ENCODE results near the gene FSTL4. TPM values are rescaled to one million over a fixed set of nuclear protein-coding genes. Genes with fewer than 3 reads are reported as not detected.
"Not testable (repeated sequence)": the region's sequence is repeated elsewhere in the genome, so short reads cannot be mapped to it uniquely, and the experiment has no call there.

Gene FSTL4
- total RNA-seq, 1 experiment from 2014 or later = 1.1 TPM

DNA sequence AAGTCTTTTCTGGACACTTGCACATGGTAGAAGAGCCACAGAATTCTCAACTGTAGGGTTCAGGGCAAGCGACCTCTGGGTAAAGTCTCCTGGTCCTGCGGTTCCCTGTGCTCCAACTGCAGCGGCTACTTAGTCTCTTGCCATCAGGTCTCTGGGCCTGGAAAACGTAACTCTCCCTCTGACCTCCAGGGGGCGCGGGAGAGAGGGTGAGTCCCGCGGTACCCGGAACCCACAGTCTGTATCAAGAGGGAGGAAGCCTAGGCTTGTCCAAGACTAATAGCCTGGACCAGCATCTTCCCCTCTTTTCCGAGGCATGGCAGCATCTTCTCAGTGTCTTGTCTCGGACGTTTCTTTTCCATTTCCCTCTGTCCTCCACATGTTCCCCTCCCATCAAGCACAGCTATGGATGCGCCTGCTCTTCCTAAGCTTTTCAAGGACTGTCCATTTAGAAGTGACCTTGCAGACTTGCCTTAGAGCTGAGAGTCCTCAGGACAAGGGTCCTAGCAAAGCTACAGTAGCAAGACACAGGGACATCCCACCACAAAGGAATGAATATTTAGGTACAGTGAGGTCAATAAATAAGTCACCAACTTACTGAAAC lies 59.3 kb downstream of the FSTL4 start:
- peak; percentile 40 for DNase-seq (ENCODE audit: low spot score)

DNA sequence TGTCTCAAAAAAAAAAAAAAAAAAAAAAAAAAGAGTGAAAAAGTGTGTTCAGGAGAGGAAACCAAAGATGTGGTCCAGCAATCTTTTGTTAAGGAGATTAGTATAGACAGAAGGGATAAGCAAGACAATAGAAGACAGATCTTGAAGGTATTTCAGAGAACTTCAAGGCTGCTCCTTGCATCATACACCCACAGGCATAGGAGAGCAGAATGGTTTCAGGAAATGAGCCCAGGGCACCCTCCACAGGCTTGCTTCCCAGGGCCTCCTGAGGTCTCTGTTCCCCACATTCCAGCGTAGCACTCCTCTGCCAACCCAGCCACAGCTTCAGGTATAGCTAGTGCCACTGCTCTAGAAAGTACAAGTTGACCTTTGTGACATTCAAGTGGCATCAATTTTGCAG lies 65.8 kb downstream of the FSTL4 start:
- no peak for DNase-seq (ENCODE audit: low spot score)

DNA sequence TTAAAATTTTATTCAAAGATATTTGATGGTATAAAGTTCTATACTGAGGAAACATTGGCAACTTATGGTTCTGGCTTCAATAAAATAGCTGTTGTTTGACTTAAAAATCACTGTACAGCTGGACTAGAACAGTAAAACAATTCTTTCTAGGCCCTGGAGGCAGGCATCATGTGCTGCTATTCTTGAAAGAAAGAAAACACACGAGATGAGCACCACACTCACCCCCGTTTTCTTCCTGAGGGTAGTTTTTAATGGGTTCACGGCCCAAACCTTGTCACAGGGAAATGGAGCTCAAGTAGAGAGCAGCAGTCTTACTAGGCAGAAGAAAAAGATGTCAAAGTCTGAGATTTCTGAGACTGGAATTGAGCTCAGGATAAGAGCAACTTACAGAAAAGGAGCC lies 68.0 kb downstream of the FSTL4 start:
- DNase-seq (ENCODE audit: low spot score) = no peak

DNA sequence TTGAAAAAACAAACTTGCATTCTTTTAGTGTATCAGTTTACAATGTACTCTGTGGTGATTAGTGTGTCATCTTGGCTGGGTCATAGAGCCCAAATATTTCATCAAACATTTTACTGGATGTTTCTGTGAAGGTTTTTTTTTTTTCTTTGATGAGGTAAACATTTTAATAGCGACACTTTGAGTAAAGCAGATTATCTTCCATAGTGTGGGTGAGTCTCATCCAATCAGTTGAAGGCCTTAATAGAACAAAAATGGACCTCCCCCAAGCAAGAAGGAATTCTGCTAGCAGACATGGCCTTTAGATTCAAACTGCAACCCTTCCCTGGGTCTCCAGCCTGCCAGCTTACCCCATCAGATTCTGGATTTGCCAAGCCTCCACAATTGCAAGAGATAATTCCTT lies 72.5 kb downstream of the FSTL4 start:
- no peak for DNase-seq (ENCODE audit: low spot score)

DNA sequence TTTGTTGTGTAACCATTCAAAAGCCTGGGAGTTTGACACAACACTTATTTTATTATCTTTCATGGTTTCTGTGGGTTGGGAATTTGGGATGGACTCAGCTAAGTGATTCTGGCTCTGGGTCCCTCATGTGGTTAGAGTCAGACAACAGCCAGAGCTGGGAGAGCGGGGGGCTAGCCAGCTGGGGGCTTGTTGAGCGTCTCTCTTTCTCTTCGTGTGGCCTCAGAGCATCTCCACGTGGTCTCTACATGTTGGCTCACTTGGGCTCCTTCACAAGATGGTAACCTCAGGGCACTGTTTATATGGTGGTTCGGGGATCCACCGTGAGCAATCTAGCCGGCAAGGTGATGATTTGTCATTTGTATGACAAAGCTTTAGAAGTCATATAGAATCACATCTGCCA lies 73.6 kb downstream of the FSTL4 start:
- no peak for DNase-seq (ENCODE audit: low spot score)

DNA sequence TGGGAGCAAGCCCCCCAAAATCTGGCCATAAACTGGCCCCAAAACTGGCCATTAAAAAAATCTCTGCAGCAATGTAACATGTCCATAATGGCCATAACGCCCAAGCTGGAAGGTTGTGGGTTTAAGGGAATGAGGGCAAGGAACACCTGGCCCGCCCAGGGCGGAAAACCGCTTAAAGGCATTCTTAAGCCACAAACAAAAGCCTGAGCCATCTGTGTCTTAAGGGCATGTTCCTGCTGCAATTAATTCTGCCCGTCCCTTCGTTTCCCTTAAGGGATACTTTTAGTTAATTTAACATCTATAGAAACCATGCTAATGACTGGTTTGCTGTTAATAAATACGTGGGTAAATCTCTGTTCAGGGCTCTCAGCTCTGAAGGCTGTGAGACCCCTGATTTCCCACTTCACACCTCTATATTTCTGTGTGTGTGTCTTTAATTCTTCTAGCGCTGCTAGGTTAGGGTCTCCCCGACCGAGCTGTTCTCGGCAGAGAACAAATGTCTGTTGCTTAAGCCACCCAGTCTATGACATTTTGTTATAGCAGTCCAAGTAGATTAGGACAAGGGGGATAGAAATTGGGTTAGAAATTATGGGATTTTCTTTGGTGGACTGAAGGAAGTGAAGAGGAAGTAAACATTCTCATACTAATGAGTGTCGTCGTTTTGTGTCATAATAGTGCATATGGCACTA lies 77.0 kb downstream of the FSTL4 start:
- DNase-seq (ENCODE audit: low spot score) = not testable (repeated sequence)

DNA sequence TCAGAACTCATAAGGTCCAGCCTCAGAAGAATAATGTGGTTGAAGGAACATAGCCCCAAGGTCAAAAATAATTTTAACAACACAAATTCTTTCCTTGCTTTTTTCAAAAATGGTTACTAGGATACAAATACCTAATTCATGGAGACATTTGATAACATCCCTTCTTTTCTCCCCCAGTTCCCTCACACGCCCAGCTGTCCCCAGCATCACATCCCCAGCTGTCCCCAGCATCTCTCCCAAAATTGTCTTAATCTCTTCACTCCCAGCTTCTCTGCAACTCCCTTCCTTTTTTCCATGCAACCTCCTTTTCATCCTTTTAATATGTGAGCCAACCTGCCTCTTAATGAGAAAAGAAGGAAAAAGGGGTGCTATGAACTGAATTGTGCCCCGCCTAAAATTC lies 77.8 kb downstream of the FSTL4 start:
- no peak for DNase-seq (ENCODE audit: low spot score)

DNA sequence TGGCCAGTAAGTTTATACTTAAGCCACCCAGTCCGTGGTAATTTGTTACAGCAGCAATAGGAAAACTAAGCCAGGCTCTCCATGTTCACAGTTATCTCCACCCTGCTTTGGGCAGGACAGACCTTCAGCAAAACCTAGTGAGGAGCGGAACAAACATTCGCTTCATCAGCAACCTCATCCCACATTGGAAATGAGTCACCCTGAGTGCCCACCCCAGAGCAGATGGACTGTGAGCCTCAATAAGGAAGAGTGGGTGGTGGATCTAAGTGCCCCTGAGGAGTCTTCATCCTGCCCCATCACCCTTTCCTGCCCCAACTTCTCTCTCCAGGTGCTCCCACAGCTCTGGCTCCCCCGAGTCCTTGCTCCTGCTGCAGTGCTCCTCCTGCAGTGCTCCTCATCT lies 78.8 kb downstream of the FSTL4 start:
- DNase-seq (ENCODE audit: low spot score) = no peak

DNA sequence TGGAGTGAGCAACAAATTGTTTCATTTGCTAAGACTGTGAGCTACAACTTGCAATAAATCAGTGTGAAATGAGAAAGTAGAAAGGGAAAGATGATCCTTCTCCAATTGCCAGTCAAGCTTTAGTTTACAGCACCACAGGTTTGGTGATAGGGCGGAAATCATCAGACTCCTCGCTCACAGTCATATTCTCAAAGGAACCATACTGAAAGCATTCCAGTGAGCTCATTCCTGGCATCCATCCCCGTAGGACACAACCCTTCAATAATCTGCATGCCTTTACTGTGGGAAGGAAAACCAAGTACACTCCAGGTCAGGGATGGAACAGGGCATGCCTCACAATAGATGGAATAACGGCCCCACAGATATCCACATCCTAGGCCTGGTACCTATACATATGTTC lies 80.7 kb downstream of the FSTL4 start:
- DNase-seq (ENCODE audit: low spot score) = peak; percentile 5

DNA sequence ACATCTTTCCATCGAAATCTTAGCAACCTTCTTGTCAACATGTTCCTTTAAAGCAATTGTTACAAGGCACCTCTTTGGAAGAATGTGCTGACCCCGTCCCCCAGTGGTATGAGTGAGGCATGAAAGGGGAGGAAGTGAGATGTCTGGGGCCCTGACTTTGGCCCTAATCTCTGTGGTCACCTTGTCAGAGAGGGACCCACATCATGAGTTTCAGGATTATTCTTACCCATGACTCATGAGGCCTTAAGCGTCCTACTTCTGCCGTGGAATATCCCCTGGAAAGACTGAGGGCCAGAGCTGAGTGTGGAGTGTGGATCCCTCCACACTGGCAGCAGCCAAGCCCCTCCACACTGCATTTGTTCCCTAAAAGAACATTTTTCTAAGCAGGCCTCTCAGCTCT lies 81.2 kb downstream of the FSTL4 start:
- DNase-seq (ENCODE audit: low spot score) = no peak

DNA sequence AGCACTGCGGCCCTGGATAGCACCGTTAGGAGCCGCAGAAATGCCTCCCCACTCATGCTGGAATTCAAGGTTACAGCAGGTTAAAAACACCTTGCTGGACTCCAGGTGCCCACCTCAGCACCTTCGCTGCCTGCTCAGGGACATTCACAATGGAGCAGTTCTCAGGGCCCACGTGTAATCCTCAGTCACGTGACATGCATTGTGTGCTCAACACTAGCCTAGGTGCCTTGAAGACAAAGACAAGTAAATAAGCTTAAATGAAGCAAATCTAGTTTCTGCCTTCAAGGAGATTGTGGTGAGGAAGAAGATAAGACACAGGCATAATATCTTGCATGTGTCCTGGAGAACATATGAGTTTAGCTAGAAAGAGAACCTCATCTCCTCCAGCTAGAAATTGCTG lies 82.1 kb downstream of the FSTL4 start:
- DNase-seq (ENCODE audit: low spot score) = no peak

DNA sequence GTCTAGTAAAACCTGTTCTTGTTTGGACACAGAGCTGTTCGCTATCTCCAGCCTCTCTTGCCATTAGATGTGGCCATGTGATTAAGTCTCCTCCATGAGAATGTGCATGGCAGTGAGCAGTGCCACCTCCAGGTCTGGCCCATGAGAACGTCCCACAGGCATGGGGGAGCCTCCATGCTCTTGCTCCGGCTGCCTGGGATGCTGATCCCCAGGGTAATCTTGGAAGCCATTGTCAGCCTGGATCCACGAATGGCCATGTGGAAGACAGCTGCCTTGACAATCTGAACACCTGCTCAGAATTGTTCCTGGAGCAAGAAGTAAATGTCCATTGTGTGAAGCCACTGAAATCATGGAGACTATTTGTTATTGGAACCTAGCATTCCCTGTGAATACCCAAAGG lies 83.5 kb downstream of the FSTL4 start:
- DNase-seq (ENCODE audit: low spot score) = no peak

DNA sequence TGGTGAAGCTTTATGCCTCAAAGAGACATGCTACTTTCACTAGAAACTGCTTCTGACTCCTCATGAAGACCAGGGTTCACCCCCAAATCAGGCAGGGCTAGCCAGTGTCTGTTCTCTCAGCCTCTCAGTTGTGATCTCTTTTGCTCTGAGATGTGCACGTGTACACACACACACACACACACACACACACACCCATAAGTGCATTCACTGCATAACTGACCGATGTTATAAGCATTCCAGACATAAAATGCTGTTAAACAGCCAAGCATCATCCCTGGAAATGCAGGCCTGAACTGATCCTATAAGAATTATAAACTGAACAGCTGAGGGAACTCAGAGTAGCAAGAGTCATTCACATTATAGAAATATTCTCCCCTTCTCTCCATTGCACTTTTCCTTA lies 85.0 kb downstream of the FSTL4 start:
- no peak for DNase-seq (ENCODE audit: low spot score)

DNA sequence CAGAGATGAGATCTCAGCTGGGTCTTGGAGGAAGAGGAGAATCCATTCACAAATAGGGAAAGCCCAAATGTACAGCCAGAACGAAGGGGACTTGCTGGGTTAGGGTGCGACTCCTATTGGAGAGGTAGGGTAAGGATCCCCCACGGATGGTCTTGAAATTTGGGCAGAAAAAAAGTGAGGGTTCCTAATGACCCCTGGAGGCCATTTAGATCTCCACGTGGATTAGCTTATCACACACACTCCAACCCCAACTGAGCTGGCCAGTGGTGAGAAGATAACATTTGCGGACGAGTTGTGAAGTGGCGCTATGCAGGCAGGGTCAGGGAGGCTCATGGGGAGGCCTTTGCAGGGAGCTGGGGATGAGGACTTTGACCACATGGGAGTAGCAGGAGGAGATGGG lies 86.0 kb downstream of the FSTL4 start:
- DNase-seq (ENCODE audit: low spot score) = no peak

DNA sequence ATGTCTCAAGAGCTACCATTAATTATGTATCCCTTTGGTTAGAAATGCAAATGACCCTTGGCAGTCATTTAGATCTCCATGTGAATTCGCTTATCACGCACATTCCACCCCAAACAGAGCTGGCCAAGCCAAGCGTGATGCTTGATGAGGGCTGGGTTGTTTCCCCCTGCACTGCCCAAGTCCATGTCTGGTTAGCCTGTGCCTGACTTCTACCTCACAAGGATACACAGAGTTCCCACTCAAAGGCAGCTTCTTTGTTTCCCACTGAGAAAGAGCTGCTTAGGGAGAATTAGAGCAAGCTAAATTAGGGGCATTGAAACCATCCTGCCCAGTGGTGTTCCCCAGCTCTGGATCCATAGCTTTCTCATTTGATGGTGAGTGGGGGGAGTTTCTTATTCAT lies 87.2 kb downstream of the FSTL4 start:
- no peak for DNase-seq (ENCODE audit: low spot score)

DNA sequence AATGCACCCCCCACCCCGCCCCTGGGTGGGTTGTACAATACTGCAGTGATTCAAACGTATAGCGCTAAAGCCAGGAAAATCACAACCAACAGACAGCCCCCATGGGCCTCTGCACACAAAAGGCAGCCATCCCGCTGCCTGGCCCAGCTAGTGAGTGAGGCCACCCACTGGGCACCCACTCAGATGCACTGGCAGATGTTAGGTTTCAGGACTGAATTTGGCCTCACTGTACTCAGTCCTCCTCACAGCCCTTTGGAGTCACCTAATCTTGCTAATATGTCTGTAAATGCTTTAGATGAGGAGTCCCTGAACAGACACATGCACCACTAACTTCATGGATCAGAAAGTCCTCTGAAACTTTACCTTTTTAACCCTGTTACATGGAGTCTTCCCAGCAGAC lies 87.7 kb downstream of the FSTL4 start:
- no peak for DNase-seq (ENCODE audit: low spot score)

DNA sequence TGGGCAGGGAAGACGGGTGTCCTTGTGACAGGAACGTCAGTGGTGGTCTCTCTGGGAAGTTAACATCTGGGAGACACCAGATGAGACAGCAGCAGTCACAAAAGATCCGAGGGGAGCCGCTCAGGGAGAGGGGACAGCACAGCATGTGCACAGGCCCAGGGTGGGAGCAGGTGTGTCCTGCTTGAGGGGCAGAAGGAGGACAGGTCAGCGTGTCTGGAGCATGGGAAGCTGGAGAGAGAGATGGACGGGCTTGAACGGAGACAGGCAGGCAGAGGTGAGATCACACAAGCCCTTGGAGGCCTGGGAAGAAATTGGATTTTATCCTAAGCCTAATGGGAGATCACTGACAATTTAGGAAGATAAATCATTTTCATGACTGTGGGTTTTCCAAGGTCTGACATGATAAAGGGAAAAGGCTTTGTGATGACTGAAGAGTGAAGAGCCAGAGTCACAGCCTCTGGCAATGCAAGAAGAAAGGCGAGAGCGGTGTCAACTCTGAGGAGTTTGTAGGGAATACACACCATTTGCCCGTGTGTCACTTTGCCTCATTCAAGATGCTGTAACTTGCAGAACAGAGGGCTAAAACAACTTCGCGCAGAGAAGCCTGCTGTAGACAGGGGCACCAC lies 88.3 kb downstream of the FSTL4 start:
- DNase-seq (ENCODE audit: low spot score) = no peak

DNA sequence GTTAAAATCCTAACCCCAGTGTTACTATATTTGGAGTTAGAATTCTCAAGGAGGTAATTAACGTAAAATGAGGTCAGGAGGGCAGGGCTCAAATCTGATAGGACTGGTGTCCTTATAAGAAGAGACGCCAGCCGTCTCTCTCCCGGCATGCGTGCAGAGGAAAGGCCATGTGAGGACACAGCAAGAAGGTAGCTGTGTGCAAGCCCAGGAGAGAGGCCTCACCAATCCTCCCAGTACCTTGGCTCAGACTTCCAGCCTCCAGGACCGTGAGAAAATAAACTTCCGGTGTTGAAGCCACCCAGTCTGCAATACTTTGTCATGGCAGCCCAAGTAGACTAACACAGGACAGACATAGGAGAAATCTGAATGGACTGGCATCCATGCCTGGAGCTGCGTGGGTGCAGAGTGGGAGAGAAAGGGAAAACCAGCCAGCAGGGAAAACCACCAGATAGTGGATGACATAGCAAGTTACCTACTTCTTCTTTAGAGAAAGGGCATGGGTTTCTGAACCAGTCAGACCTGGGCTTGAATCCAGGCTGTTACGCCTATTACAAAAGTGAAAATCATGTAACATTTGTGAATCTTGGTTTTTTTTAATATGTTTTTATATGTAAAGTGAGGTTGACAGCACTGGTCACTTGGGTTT lies 89.2 kb downstream of the FSTL4 start:
- DNase-seq (ENCODE audit: low spot score) = no peak

DNA sequence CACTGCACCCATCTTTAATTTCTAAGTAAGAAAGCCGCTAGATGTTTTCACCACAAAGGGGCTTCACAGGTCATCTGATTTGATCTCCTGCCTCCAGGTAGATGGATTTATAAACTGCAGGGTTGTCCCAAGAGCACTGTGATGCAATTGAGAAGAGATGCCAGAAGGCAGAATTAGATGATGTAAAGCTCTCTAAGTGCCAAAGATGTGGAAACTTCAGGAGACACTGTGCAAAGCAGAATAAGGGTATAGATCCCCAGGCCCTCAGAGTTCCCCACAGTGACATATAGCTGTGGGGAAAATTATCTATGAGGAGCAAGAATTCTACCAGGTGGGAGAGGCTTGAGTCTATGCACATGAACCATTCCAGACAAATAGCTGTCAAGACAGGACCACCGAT lies 90.5 kb downstream of the FSTL4 start:
- no peak for DNase-seq (ENCODE audit: low spot score)

DNA sequence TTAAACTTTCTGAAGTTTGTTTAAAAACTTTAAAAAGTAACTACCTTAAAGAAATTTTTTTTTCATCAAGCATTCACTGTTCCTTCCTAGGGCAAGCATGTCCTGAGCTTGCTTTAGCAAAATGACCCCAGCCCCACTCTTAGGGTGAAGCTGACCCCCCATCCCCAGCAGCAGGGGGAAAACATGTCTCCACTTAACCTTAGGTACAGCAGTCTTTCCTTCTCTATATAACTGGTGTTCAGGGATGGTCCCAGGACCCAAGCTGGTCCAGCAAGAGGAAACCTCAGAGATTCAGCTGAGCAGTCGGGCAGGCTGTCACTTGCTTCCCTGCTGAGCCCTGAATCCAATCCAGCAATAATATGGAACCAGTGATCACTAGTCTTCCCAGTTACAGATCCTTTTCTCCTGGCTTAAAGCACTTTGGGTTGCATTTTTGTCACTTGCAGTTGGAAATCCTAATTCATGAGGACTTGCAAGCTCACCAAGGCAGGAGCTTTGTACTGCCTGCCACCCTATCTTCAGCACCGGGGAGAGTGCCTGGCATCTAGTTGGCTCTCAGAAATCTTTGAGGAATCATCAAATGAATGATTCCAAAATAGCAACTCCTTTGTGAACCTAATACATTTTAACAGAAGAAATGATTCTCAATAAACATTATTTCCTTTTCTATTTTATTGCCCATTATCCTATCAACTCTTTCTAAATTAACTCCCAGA lies 91.2 kb downstream of the FSTL4 start:
- DNase-seq (ENCODE audit: low spot score) = no peak

DNA sequence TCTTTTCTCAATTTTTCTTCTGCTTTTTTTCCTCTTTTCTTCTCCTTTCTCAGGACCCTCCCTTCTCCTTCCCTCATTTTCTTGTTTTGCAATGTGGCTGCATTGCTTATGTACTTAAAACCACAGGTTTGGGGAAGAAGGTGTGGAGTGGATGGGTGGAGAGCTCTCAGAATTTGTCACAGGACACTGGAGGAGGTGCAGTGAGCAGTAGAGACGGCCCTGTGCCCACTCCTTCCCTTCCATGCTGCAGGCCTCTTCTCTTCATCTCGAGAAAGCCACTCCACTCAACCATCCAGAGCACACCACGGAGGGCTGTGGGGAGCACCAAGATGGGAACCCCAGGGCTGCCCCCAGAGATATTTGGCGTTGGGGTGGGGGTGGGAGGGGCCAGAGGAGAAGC lies 92.3 kb downstream of the FSTL4 start:
- no peak for DNase-seq (ENCODE audit: low spot score)

DNA sequence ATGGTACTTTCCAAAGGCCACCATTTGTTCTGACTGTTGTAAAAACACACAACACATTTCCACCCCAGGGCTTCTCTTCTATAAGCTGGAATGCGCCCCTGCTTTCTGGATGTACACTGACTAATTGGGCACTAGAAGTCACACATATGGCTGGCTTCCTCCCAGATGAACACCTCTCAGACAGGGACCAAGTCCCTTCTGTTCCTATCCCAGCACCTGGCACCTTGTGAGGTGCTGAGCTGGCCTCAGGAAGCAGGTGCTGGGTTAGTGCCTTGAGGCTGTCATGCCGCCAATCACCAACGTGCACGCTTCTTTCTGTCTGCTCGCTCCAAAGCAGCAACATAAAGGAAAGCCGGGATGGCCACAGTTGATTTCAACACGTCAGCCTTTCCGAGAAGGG lies 93.2 kb downstream of the FSTL4 start:
- no peak for DNase-seq (ENCODE audit: low spot score)

All from A172 (cell line).